ENCODE measurements around the gene HSPB6.

DNA sequence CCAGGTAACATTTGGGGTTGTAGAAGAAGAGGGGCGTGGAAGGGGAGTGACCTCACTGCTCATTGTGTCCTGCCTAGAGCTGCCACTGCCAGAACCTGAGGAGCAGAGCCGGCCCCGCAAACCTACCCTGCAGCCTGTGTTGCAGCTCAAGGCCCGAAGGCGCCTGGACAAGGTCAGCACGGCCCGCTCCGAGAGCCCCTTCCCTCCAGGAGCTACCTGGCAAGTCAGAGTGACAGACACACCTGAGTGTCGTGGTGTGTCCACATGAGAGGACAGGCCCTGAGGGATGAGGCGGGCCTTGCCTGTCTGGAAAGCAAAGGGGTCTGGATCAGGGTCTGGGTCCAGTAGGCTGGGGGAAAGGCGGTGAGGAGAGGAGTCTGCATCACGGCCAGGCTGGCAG lies 32.3 kb downstream of the HSPB6 start:
- TF ChIP-seq POLR2A (IDR thresholded peaks at IDR 0.05; ENCODE audit: low read length) = no peak
- TF ChIP-seq GATA1 (IDR thresholded peaks at IDR 0.05; ENCODE audit: low read depth, low read length) = no peak

Measured in erythroblast (primary cell).